SJCRH30 (cell line): ENCODE data around the gene PEX6. TPM values are rescaled to one million over a fixed set of nuclear protein-coding genes. Genes with fewer than 3 reads are reported as not detected.

Source experiments
- DNase-seq, 2 experiments: peaks; one replicate each; pipeline ENCODE4 v3.0.0-alpha.2; 2015 to 2020
- H3K27ac ChIP-seq: fragments of 250-450 bp; sonication (Bioruptor Pico); 2 replicates; pipeline ENCODE4 v1.5.1; 2020; ENCODE audit warnings: mild to moderate bottlenecking, moderate library complexity
- H3K27me3 ChIP-seq: fragments of 250-450 bp; sonication (Bioruptor Pico); 2 replicates; pipeline ENCODE4 v1.5.1; 2020; ENCODE audit warnings: mild to moderate bottlenecking, moderate library complexity
- H3K36me3 ChIP-seq: fragments of 250-450 bp; sonication (Bioruptor Pico); 2 replicates; pipeline ENCODE4 v1.5.1; 2020; ENCODE audit warnings: mild to moderate bottlenecking, moderate library complexity
- H3K4me1 ChIP-seq: fragments of 250-450 bp; sonication (Bioruptor Pico); 2 replicates; pipeline ENCODE4 v1.5.1; 2020; ENCODE audit warnings: mild to moderate bottlenecking, moderate library complexity
- H3K4me3 ChIP-seq: fragments of 250-450 bp; sonication (Bioruptor Pico); 2 replicates; pipeline ENCODE4 v1.5.1; 2020; ENCODE audit warnings: mild to moderate bottlenecking, moderate library complexity
- H3K9me3 ChIP-seq: fragments of 250-450 bp; sonication (Bioruptor Pico); replicated peaks from 2 replicates; pipeline ENCODE4 v1.5.1; 2020; ENCODE audit warnings: mild to moderate bottlenecking, moderate library complexity
- total RNA-seq: library from RNA; depleted of rRNA; stranded (reverse); fragments of >200 nt; shearing (Covaris generic); gene quantifications from 2 replicates; pipeline ENCODE4 v1.2.3, GENCODE V29; 2014

Gene PEX6
- total RNA-seq, 1 experiment from 2014 or later: 11.4 TPM

DNA sequence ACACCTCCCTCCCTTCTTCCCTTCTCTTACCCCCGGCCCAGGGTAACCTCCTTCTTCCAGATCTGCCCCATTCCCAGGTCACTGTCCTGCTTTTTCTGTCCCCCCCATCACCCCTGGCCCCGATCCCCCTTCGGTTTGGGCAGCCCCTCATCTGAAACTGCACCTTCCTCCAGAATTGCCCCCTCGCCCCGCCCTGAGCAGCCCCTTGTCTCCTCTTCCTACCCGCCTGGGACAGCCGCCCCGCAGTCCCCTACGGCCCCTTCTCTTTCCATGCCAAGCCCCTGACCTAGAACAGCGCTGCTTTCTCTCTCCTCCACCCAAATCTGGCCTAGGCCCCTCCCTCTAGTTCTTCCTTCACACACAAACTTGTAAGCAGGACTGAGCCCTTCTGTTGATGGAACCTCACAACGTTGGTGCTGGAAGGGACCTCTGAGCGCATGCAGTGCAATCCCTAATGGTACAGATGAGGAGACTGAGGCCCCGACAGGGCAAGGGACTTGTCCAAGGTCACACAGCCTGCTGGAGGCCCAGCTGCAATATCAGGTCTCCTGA lies 6.0 kb upstream of the PEX6 start:
- Histone ChIP-seq H3K27me3 (no peaks in the 10 kb centered on the region), H3K4me1 (peaks cover 4% of the 10 kb centered on the region; the same call in 1 of the 2 replicates), H3K36me3 (peaks cover 5% of the 10 kb centered on the region), H3K27ac (no peak overlapping the region; the same call in 1 of the 2 replicates), H3K4me3 (peak overlapping the region; percentile 85), H3K9me3 (no peaks in the 10 kb centered on the region)
- DNase-seq: peak; percentile 30 to 52

DNA sequence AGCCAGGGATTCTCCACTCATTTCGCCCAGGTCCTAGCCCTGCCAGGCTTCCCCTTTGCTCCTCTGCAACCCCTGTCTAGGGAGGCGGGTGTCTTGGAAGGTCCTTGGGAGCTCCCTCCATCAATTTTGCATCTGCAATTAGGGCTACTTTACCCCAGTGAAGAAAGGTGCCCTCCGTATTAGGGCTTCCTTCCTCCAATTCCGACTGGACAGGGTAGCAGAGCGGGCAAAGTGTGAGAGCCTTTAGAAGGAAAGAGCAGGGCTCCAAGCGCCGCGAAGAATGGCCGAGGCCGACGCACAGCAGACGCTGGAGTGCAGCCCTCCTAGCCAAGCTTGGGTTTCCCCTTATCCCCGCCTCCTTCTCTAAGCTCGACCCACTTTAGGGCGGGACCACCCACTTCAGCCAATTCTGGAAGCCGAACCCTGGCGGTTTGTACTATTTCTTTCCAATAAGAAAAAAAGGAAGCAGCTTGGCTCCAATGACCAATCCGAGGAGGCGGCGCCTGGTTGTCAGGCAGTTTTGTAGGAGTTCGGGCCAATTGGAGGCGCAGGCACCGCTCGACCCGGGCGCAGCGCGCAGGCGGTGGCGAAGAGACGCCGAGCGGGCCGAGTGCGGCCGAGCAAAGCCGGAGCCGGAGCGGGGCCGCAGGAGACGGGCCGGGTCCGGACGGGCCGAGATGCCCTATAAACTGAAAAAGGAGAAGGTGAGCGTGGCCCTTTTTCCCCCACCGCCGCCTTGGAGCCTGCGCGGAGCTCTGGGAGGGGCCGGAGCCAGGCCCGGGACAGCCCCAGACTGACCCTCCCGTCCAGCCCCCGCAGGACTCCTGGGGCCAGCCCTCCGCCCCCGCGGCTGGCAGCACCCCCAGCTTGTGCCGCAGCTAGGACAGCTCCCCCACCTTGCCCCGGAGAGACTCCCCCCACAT lies 5.3 kb upstream of the PEX6 start, which contains the start of gene PPP2R5D:
PPP2R5D (plus strand) TSS at position 570 of the 923 bp plus-strand sequence; CDS start at position 678, 108 bp downstream.
- Histone ChIP-seq H3K9me3 (no peaks in the 10 kb centered on the region), H3K4me1 (peaks cover 4% of the 10 kb centered on the region; the same call in 1 of the 2 replicates), H3K36me3 (no peaks in the 10 kb centered on the region), H3K27ac (peak within 1 kb of the TSS; percentile 55), H3K4me3 (peak within 1 kb of the TSS; percentile 85), H3K27me3 (no peaks in the 10 kb centered on the region)
- DNase-seq: peak; percentile 98 to 99

DNA sequence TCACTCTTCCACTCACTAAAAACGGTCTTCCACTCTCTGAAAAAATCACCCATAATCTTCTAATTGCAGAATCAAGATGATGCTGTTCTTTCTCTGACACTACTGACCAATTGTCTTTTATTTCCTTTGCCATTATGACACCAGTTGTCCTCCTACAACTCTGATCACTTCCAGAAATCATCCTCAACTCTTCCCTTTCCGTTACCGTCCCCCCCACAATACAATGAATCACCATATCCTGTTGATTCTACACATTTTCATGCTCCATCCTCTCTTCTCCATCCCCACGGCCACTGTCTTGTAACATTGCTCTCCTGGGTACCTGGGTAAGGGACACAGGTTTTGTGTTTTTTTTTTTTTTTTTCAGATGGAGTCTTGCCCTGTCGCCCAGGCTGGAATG lies 2.9 kb upstream of the PEX6 start:
- H3K27me3 ChIP-seq: no peaks in the 10 kb centered on the region
- H3K4me1 ChIP-seq: no peaks in the 10 kb centered on the region
- no peaks in the 10 kb centered on the region for H3K9me3 ChIP-seq
- peaks cover under 1% of the 10 kb centered on the region; the same call in 1 of the 2 replicates for H3K36me3 ChIP-seq
- no peak overlapping the region for H3K4me3 ChIP-seq
- no peak overlapping the region for H3K27ac ChIP-seq
- no peak for DNase-seq

DNA sequence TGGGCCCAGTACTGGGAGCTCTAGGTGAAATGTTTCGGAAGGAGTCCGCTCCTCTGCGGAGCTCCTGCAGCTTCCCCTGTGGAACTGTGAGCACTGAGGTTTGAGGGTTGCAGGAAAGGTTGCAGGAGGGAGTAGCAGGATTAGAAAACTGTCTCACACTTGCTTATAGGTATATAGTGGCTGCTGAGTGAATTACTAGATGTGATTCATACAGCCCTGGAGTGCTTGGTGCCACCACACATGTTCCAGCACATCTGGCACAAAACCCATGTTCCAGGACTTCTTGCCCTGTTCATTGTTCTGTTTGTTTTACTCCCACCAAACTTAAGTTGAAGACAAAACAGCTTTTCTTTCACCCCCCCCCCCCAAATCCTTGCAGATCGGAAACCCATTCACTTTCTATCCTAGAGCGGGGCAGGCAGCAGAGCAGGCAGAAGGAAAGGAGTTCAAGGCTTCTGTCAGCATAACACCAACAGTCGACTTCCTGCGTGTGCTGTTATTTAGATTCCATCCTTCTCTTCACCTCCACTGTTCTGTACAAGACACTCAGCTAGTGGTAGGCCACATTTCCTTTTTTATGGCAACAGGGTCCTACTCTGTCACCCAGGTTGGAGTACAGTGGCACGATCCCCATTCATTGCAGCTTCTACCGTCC lies 669 bp upstream of the PEX6 start:
- peak overlapping the region; percentile 75 for H3K4me3 ChIP-seq
- H3K36me3 ChIP-seq: peaks cover 4% of the 10 kb centered on the region; the same call in 1 of the 2 replicates
- H3K9me3 ChIP-seq: no peaks in the 10 kb centered on the region
- H3K4me1 ChIP-seq: no peaks in the 10 kb centered on the region
- no peak for DNase-seq
- H3K27ac ChIP-seq: peak overlapping the region; percentile 5; the same call in 1 of the 2 replicates
- no peaks in the 10 kb centered on the region for H3K27me3 ChIP-seq

DNA sequence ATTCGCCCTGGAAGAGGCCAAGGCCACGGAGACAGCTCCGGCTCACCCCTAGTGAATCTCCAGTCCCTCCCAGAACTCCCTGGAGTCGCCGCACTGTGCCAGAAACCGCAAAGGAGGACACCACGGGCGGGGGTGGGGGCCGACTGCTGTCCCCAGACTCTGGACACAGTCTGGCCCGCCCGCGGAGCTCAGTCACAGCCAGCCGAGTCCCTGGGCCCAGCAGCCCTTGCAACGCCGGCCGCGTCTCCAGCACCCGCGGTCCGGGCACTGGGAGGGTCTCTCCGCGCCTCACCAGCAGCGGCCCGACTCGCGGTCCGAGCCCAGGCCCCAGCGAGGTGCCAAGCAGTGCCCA lies 518 bp downstream of the PEX6 start:
- no peaks in the 10 kb centered on the region for H3K27me3 ChIP-seq
- H3K4me3 ChIP-seq: peak overlapping the region; percentile 75
- H3K4me1 ChIP-seq: no peaks in the 10 kb centered on the region
- no peaks in the 10 kb centered on the region for H3K9me3 ChIP-seq
- peak; percentile 24 to 33 for DNase-seq
- peaks cover 9% of the 10 kb centered on the region; the same call in 1 of the 2 replicates for H3K36me3 ChIP-seq
- H3K27ac ChIP-seq: peak overlapping the region; percentile 3; the same call in 1 of the 2 replicates

DNA sequence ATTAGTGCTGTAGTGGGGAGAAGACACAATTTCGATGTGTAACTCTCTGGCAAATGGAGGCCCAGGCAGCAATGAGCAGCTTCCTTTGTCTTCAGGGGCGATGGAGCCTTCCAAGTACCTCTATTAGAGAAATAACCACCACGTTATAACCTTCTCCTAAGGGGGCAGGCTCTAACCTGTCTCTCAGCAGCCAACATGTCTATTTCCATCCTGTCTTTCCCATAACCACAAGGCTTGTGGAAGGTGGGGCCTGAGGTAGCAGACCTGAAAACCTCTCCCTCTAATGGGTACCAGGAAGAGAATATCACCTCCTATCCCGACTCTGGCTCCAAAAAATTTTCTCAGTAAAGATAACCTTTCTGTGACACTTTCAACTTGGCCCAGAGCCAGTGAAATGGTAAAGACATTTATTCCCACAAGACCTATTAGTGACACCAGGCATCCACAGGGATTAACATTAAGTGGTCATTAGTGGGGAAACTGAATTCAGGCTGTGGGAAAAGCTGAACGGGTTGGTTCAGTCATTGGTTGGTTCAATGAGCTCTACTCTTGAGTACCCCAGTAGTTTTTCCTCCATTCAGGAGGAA lies 4.0 kb downstream of the PEX6 start:
- peaks cover 9% of the 10 kb centered on the region; the same call in 1 of the 2 replicates for H3K36me3 ChIP-seq
- H3K9me3 ChIP-seq: no peaks in the 10 kb centered on the region
- H3K27ac ChIP-seq: no peak overlapping the region
- H3K27me3 ChIP-seq: no peaks in the 10 kb centered on the region
- peaks cover 5% of the 10 kb centered on the region; the same call in 1 of the 2 replicates for H3K4me1 ChIP-seq
- DNase-seq: no peak
- no peak overlapping the region for H3K4me3 ChIP-seq

DNA sequence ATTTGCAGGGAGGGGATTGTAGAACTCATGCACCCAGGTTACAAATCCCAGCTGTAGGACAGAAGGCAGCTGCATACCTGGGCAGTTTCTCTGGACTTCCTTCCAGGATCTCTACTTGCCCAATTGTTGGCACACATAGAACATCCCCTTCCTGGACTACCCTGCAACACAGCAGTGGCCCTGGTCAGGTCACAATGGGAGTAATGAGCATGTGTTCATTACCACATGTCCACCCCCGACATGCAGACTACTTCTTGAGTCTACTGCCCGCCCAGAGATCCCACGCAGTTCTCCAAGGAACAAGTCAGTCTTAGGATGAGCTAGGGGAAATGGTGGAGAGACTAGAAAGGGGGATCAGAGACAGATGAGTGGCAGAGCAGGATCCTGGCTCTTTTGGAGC lies 5.1 kb downstream of the PEX6 start:
- H3K4me3 ChIP-seq: no peak overlapping the region
- H3K4me1 ChIP-seq: peaks cover 5% of the 10 kb centered on the region; the same call in 1 of the 2 replicates
- H3K27ac ChIP-seq: no peak overlapping the region
- peaks cover 9% of the 10 kb centered on the region; the same call in 1 of the 2 replicates for H3K36me3 ChIP-seq
- no peak for DNase-seq
- H3K9me3 ChIP-seq: no peaks in the 10 kb centered on the region
- no peaks in the 10 kb centered on the region for H3K27me3 ChIP-seq

DNA sequence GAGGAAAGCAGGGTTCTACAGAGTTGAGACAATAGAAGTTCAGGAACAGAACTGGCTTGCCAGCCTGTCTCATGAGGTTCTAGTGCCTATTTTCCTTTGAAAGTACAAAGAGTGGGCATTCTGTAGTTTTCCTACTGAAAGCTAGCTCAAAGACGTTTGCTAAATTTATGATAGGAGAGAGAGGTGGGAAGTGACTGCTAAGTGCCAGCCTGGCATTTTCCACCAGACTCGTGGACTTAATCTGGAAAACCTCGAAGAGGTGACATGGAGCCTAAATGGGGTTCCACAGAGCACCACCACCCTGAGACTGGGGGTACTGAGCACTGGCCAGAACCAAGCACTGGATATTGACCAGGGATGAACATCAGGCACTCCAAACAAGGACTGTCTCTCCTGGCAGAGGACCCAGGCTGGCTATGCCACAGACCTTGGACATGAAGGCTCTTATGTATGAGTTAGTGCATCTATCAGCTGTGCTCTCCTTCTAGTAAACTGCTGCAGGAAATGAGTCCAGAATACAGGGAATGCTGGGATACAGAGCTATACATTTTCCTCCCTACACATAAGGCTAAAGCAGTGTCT lies 7.1 kb downstream of the PEX6 start:
- Histone ChIP-seq H3K36me3 (peaks cover 9% of the 10 kb centered on the region; the same call in 1 of the 2 replicates), H3K27ac (no peak overlapping the region), H3K9me3 (no peaks in the 10 kb centered on the region), H3K27me3 (no peaks in the 10 kb centered on the region), H3K4me3 (no peak overlapping the region), H3K4me1 (peaks cover 5% of the 10 kb centered on the region; the same call in 1 of the 2 replicates)
- no peak for DNase-seq

DNA sequence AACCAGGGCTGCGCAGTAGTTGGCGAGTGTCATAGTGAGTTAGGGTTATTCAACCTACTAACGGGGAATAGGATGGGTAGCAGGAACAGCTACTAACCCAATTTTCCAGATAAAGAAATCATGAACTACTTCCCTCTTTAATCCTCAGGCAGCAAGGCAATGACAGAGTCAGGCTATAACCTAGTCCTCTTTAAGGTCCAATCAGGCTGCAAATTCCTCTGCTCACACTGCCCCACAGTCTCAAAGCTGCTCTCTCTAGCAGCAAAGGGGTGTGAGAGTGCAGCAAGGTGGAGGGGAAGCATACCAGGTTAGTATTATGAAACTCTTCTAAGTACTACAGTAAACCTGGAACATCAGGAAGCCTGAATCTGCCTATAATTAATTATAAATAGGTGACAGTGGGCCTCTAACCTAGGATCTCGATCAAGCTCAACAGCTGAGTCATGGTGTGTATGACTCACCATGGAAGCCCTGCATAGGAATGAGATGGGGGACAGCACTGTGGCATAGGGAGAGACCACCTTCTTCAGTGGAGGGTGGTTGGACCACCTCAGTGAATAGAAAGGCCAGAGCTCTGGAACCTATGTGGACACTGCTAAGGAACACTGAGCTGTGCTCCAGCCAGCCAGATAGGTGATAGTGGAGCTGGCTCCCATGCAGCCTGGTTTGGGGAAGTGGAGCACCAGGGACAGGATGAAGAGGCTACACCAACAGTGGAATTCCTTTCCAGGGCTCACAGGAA lies 7.9 kb downstream of the PEX6 start:
- peaks cover 5% of the 10 kb centered on the region; the same call in 1 of the 2 replicates for H3K36me3 ChIP-seq
- DNase-seq: no peak
- peaks cover 5% of the 10 kb centered on the region; the same call in 1 of the 2 replicates for H3K4me1 ChIP-seq
- no peak overlapping the region for H3K27ac ChIP-seq
- H3K4me3 ChIP-seq: no peak overlapping the region
- no peaks in the 10 kb centered on the region for H3K9me3 ChIP-seq
- no peaks in the 10 kb centered on the region for H3K27me3 ChIP-seq

DNA sequence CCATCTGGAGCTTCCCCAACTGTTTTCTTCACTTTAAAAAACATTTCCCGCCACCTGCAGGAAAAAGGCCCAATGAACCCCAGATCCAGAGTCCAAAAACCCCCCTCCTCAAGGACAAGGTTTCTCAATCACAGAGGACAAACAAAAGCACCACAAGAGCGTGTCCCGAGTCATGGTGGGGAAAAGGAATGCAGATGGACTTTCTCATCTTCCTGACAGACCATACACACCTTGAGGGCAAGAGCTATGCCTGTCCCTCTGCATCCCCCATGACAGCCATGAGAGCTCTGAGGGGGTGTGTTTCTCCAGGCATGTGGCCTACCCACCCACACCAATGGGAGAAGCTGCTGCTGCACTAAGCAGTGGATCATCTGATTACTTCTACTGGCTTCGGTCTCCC lies 9.0 kb downstream of the PEX6 start:
- Histone ChIP-seq H3K9me3 (no peaks in the 10 kb centered on the region), H3K27ac (no peak overlapping the region), H3K27me3 (no peaks in the 10 kb centered on the region), H3K4me1 (peaks cover 5% of the 10 kb centered on the region; the same call in 1 of the 2 replicates), H3K36me3 (peaks cover 5% of the 10 kb centered on the region; the same call in 1 of the 2 replicates), H3K4me3 (no peak overlapping the region)
- DNase-seq: no peak

DNA sequence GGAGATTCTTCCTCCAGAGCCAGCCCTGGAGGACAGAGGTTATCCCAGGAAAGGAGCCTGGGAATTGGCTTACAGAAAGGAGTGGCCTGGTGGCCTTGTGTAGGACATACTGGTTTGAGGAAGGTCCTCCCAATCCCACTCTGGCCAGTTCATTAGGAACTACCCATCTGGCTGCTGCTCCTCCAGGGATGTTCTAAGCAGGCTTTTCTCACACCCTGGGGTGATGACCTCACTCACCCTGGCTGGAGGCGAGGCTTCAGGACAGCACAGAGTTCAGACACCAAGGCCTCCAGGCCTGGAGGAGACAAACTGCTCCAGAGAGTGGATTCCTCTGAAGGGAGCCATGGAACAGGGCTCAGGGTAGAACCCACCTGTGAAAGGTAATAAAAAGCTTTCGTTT lies 9.6 kb downstream of the PEX6 start:
- peaks cover 5% of the 10 kb centered on the region; the same call in 1 of the 2 replicates for H3K4me1 ChIP-seq
- H3K36me3 ChIP-seq: peaks cover 5% of the 10 kb centered on the region; the same call in 1 of the 2 replicates
- no peak for DNase-seq
- H3K4me3 ChIP-seq: no peak overlapping the region
- no peaks in the 10 kb centered on the region for H3K27me3 ChIP-seq
- H3K9me3 ChIP-seq: no peaks in the 10 kb centered on the region
- H3K27ac ChIP-seq: no peak overlapping the region

DNA sequence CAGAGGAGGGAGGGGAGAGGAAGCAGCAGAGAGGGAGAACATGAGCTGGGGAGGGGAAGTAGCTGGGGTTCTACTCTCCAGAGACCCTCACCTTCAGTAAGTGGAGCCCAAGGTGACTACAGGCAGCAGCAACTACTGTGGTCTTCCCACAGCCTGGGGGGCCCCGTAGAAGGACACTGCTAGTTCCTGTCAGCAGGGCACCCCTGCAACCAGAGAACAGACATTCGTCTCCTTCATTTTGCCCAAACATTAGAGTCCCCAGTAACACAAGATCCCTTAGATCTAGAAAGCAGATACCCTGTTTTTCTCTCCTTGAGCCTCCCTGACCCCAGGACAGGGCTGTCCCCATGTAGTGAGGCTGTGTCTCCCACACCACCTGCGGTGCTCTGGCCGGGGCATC lies 10.2 kb downstream of the PEX6 start:
- H3K4me3 ChIP-seq: no peak overlapping the region

DNA sequence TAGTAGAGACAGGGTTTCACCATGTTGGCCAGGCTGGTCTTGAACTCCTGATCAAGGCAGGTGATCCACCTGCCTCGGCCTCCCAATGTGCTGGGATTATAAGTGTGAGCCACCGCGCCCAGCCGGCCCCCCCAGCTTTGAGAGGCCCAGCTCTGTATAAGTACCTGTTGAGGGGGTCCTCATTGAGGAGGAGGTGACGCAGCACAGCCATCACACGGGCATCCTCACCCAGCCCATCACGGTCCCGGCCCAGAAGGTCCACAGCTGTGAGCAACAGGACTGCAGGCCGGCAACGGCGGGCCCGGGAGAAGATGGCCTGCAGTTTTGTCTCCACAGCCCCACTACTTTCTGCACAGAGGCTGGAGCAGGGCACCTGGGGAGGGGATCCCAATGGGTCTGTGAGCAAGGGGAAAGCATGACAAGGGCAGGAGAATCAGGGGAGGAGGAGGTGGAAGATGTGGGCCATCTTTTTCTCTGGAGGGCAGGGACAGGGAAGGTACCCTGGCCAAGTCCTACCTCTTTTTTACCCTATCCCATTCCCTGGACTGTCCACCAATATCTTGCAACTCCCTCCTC lies 10.8 kb downstream of the PEX6 start:
- Histone ChIP-seq H3K9me3 (no peaks in the 10 kb centered on the region), H3K4me1 (peaks cover 5% of the 10 kb centered on the region; the same call in 1 of the 2 replicates), H3K36me3 (no peaks in the 10 kb centered on the region), H3K4me3 (no peak overlapping the region), H3K27me3 (no peaks in the 10 kb centered on the region), H3K27ac (no peak overlapping the region)
- no peak for DNase-seq

More for the DNA sequence above, 10.2 kb downstream of the PEX6 start:
- no peaks in the 10 kb centered on the region for H3K9me3 ChIP-seq
- peaks cover 5% of the 10 kb centered on the region; the same call in 1 of the 2 replicates for H3K4me1 ChIP-seq
- peaks cover 3% of the 10 kb centered on the region; the same call in 1 of the 2 replicates for H3K36me3 ChIP-seq
- DNase-seq: no peak
- H3K27me3 ChIP-seq: no peaks in the 10 kb centered on the region
- no peak overlapping the region for H3K27ac ChIP-seq
